Right atrium auricular region (tissue), 2 donors: ENCODE data around the gene TFB2M. TPM values are rescaled to one million over a fixed set of nuclear protein-coding genes. Genes with fewer than 3 reads are reported as not detected.

Source experiments
- DNase-seq: peaks from one replicate; pipeline ENCODE4 v3.0.0-alpha.2; 2019; ENCODE audit warnings: low spot score
- H3K27ac ChIP-seq, 2 donors: fragments of 200-600 bp; sonication (generic); 1 replicate in 1 of 2; 2 replicates in 1 of 2; pipeline ENCODE4 v1.5.1; 2016 to 2019
- H3K27me3 ChIP-seq, 2 donors: fragments of 200-600 bp; sonication (generic); one replicate each; pipeline versions ENCODE4 v1.5.1 to v1.6.0; 2017 to 2019
- H3K36me3 ChIP-seq: fragments of 200-600 bp; sonication (generic); one replicate; pipeline ENCODE4 v1.5.1; 2016
- H3K4me1 ChIP-seq, 2 donors: fragments of 200-600 bp; sonication (generic); one replicate each; pipeline versions ENCODE4 v1.5.1 to v1.6.0; 2017 to 2019
- H3K4me3 ChIP-seq, 2 donors: fragments of 200-600 bp; sonication (generic); 1 replicate in 1 of 2; 2 replicates in 1 of 2; pipeline ENCODE4 v1.5.1; 2017 to 2019; ENCODE audit warnings: mild to moderate bottlenecking in 1 of 2, moderate library complexity in 1 of 2
- H3K9me3 ChIP-seq, 2 donors: fragments of 200-600 bp; sonication (generic); one replicate each; pipeline ENCODE4 v1.5.1; 2019
- CTCF ChIP-seq, 2 donors: fragments of 200-600 bp; sonication (generic); IDR thresholded peaks; one replicate each; pipeline ENCODE4 v1.5.1; 2019; ENCODE audit warnings: antibody characterized with exemption in 2 of 2
- total RNA-seq, 2 donors: library from RNA; depleted of rRNA; stranded (reverse); fragments of >200 nt; gene quantifications; one replicate each; pipeline ENCODE4 v1.1.0, GENCODE V29; 2016

TFB2M gene
- total RNA-seq, 2 donors from 2014 or later: 5.5 to 12.0 TPM

- Histone ChIP-seq H3K9me3 (no peaks in the 10 kb centered on the region), H3K27ac (no peak overlapping the region), H3K36me3 (peaks cover 42% of the 10 kb centered on the region), H3K27me3 (no peaks in the 10 kb centered on the region), H3K4me1 (no peaks in the 10 kb centered on the region), H3K4me3 (no peak overlapping the region)
- no peak for TF ChIP-seq CTCF (IDR thresholded peaks at IDR 0.05)
- DNase-seq: no peak
Measured at GRCh38 chr1:246554201-246554600, 11.9 kb downstream of the TFB2M start.

GRCh38 chr1:246552110-246552509 is 14.0 kb downstream of the TFB2M start:
- Histone ChIP-seq H3K36me3 (peaks cover 47% of the 10 kb centered on the region), H3K4me1 (no peaks in the 10 kb centered on the region), H3K27me3 (no peaks in the 10 kb centered on the region), H3K27ac (no peak overlapping the region), H3K4me3 (no peak overlapping the region), H3K9me3 (no peaks in the 10 kb centered on the region)
- no peak for DNase-seq
- TF ChIP-seq CTCF (IDR thresholded peaks at IDR 0.05): no peak

GRCh38 chr1:246550402-246550801 is 15.7 kb downstream of the TFB2M start:
- Histone ChIP-seq H3K4me3 (no peak overlapping the region), H3K4me1 (no peaks in the 10 kb centered on the region), H3K9me3 (no peaks in the 10 kb centered on the region), H3K27me3 (no peaks in the 10 kb centered on the region), H3K27ac (no peak overlapping the region), H3K36me3 (peaks cover 36% of the 10 kb centered on the region)
- TF ChIP-seq CTCF (IDR thresholded peaks at IDR 0.05): no peak
- DNase-seq: no peak

- peaks cover 32% of the 10 kb centered on the region for H3K36me3 ChIP-seq
- TF ChIP-seq CTCF (IDR thresholded peaks at IDR 0.05): no peak
- no peak for DNase-seq
- no peak overlapping the region for H3K4me3 ChIP-seq
- no peaks in the 10 kb centered on the region for H3K9me3 ChIP-seq
- H3K27me3 ChIP-seq: no peaks in the 10 kb centered on the region
- H3K27ac ChIP-seq: no peak overlapping the region
- H3K4me1 ChIP-seq: no peaks in the 10 kb centered on the region
Measured at GRCh38 chr1:246549665-246550064, 16.4 kb downstream of the TFB2M start.

- no peak for TF ChIP-seq CTCF (IDR thresholded peaks at IDR 0.05)
- H3K36me3 ChIP-seq: peaks cover 54% of the 10 kb centered on the region
- no peaks in the 10 kb centered on the region for H3K27me3 ChIP-seq
Measured at GRCh38 chr1:246544001-246544400, 22.1 kb downstream of the TFB2M start.

GRCh38 chr1:246540738-246541491 is 25.1 kb downstream of the TFB2M start:
- DNase-seq: no peak
- Histone ChIP-seq H3K9me3 (no peaks in the 10 kb centered on the region), H3K4me3 (no peak overlapping the region), H3K36me3 (peaks cover 49% of the 10 kb centered on the region), H3K27ac (no peak overlapping the region), H3K4me1 (no peaks in the 10 kb centered on the region), H3K27me3 (no peaks in the 10 kb centered on the region)
- TF ChIP-seq CTCF (IDR thresholded peaks at IDR 0.05): no peak

More at GRCh38 chr1:246544001-246544400, 22.1 kb downstream of the TFB2M start:
- H3K27ac ChIP-seq: no peak overlapping the region
- H3K4me3 ChIP-seq: no peak overlapping the region
- no peaks in the 10 kb centered on the region for H3K9me3 ChIP-seq
- no peaks in the 10 kb centered on the region for H3K4me1 ChIP-seq
- DNase-seq: no peak
